ENCODE data around the gene CLASP1. TPM values are rescaled to one million over a fixed set of nuclear protein-coding genes. Genes with fewer than 3 reads are reported as not detected.

The CLASP1 gene
- total RNA-seq = 10 to 100 TPM; 19.7 to 32.4 (median 24.1) TPM
- long read RNA-seq, partial matches to known transcripts = 1 of 1 reads
- long read RNA-seq, other reads (novel, unspliced or antisense) = 0 of 1 reads

GRCh38 chr2:121649149-121649595 lies at the start of gene CLASP1:
Gene CLASP1 (minus strand): TSS chr2:121649462. CDS start chr2:121605895, 43,567 bp downstream.
- peak within 1 kb of the TSS; percentile 98 to 99 (median 98) for H3K27ac ChIP-seq
- H3K36me3 ChIP-seq = no peaks in the 10 kb centered on the region
- H3K4me1 ChIP-seq = peaks cover 0 to 35% (median 9%) of the 10 kb centered on the region in 4 donors
- H3K9me3 ChIP-seq = no peaks in the 10 kb centered on the region
- no peaks in the 10 kb centered on the region for H3K27me3 ChIP-seq
- WGBS (ENCODE audit: insufficient coverage, low coverage, low lambda C conversion rate, missing lambda C conversion rate) = 0% methylated on average over 30 of the region's 36 CpGs
- H3K4me3 ChIP-seq = peak within 1 kb of the TSS; percentile 82 to 87 (median 84)
- peak in 1 of 3 donors; percentile 79 for DNase-seq
- intact Hi-C loops (cut with DNase I) = no loop called here
- peak; percentile 61 to 79 (median 64) for ATAC-seq
- no peak for TF ChIP-seq POLR2A (IDR thresholded peaks at IDR 0.05)
- TF ChIP-seq CTCF (IDR thresholded peaks at IDR 0.05) = no peak

GRCh38 chr2:121698318-121698930 lies 49.2 kb upstream of the CLASP1 start:
- WGBS (ENCODE audit: insufficient coverage, low coverage, low lambda C conversion rate, missing lambda C conversion rate) = 69% methylated on average over 7 of the region's 11 CpGs

GRCh38 chr2:121697108-121697631 lies 47.9 kb upstream of the CLASP1 start:
- intact Hi-C loops (cut with DNase I) = no loop called here
- Histone ChIP-seq H3K27ac (no peak overlapping the region), H3K9me3 (no peaks in the 10 kb centered on the region), H3K4me3 (no peak overlapping the region), H3K36me3 (no peaks in the 10 kb centered on the region), H3K27me3 (no peaks in the 10 kb centered on the region), H3K4me1 (no peaks in the 10 kb centered on the region)
- ATAC-seq (peak; percentile 52 to 73 (median 58)), DNase-seq (no peak)
- no peak for TF ChIP-seq CTCF (IDR thresholded peaks at IDR 0.05)
- no peak for TF ChIP-seq POLR2A (IDR thresholded peaks at IDR 0.05)
- 40% methylated on average over 2 of the region's 4 CpGs for WGBS (ENCODE audit: insufficient coverage, low coverage, low lambda C conversion rate, missing lambda C conversion rate)

More at GRCh38 chr2:121698318-121698930, 49.2 kb upstream of the CLASP1 start:
- ATAC-seq = no peak
- Histone ChIP-seq H3K4me3 (no peak overlapping the region), H3K36me3 (no peaks in the 10 kb centered on the region), H3K9me3 (no peaks in the 10 kb centered on the region), H3K27me3 (no peaks in the 10 kb centered on the region), H3K4me1 (no peaks in the 10 kb centered on the region), H3K27ac (no peak overlapping the region)
- TF ChIP-seq CTCF (IDR thresholded peaks at IDR 0.05) (no peak), POLR2A (IDR thresholded peaks at IDR 0.05) (no peak)
- no peak for DNase-seq
- intact Hi-C loops (cut with DNase I) = no loop called here

GRCh38 chr2:121696410-121696930 lies 47.2 kb upstream of the CLASP1 start:
- intact Hi-C loops (cut with DNase I) = no loop called here
- no peaks in the 10 kb centered on the region for H3K9me3 ChIP-seq
- WGBS (ENCODE audit: insufficient coverage, low coverage, low lambda C conversion rate, missing lambda C conversion rate) = 60% methylated on average over 2 of the region's 7 CpGs
- no peaks in the 10 kb centered on the region for H3K4me1 ChIP-seq
- ATAC-seq = no peak
- TF ChIP-seq CTCF (IDR thresholded peaks at IDR 0.05) (no peak), POLR2A (IDR thresholded peaks at IDR 0.05) (no peak)
- H3K27me3 ChIP-seq = no peaks in the 10 kb centered on the region
- no peak overlapping the region for H3K27ac ChIP-seq
- DNase-seq = no peak
- H3K4me3 ChIP-seq = no peak overlapping the region
- H3K36me3 ChIP-seq = no peaks in the 10 kb centered on the region
